ENCODE results near the gene ANKRD2. TPM values are rescaled to one million over a fixed set of nuclear protein-coding genes. Genes with fewer than 3 reads are reported as not detected.

Gene ANKRD2
- polyA plus RNA-seq, 1 experiment, result 0.05 TPM

DNA sequence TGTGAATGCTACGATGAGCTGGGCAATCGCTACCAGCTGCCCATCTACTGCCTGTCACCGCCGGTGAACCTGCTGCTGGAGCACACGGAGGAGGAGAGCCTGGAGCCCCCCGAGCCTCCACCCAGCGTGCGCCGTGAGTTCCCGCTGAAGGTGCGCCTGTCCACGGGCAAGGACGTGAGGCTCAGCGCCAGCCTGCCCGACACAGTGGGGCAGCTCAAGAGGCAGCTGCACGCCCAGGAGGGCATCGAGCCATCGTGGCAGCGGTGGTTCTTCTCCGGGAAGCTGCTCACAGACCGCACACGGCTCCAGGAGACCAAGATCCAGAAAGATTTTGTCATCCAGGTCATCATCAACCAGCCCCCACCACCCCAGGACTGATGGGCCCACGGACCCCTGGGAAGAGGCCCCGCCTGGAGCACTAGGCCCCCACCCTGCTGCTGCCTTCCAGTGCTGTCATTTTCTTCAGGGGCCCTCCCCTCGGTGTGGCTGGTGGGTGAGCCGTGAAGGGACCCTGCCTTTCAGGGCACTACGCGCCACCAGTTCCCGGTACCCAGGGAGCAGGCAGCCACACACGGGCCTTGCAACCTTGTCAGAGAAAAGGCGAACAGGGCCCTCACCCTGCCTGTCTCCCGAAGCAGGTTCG is 2.3 kb upstream of the ANKRD2 start:
- H3K4me3 ChIP-seq (ENCODE audit: low read depth, low read length), result no peak overlapping the region
- ChIA-PET POLR2A (no interaction called here), CTCF (interaction anchor here (0.7 to 2.9 kb wide), 3 partner anchors 26 to 106 kb away, joined by 3 to 10 read pairs (median 7); no protein-coding TSS in a partner anchor)
- no peaks in the 10 kb centered on the region for H3K9me3 ChIP-seq (ENCODE audit: control insufficient read depth, insufficient read depth, low read length)
- no peak for DNase-seq (ENCODE audit: low read depth, low spot score)
- TF ChIP-seq, protein P1, sequence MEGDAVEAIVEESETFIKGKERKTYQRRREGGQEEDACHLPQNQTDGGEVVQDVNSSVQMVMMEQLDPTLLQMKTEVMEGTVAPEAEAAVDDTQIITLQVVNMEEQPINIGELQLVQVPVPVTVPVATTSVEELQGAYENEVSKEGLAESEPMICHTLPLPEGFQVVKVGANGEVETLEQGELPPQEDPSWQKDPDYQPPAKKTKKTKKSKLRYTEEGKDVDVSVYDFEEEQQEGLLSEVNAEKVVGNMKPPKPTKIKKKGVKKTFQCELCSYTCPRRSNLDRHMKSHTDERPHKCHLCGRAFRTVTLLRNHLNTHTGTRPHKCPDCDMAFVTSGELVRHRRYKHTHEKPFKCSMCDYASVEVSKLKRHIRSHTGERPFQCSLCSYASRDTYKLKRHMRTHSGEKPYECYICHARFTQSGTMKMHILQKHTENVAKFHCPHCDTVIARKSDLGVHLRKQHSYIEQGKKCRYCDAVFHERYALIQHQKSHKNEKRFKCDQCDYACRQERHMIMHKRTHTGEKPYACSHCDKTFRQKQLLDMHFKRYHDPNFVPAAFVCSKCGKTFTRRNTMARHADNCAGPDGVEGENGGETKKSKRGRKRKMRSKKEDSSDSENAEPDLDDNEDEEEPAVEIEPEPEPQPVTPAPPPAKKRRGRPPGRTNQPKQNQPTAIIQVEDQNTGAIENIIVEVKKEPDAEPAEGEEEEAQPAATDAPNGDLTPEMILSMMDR (IDR thresholded peaks at IDR 0.05; ENCODE audit: low read depth, low read length), result no peak
- no peaks in the 10 kb centered on the region for H3K27me3 ChIP-seq (ENCODE audit: control insufficient read depth, insufficient read depth, low read length)
- H3K27ac ChIP-seq (ENCODE audit: low read depth, low read length), result no peak overlapping the region

- CTCF ChIA-PET, result interaction anchor here (1.1 to 2.9 kb wide), 14 partner anchors 10 to 106 kb away, joined by 3 to 22 read pairs (median 6); partner anchors contain the start of genes HOGA1 and PI4K2A
- no peak for DNase-seq (ENCODE audit: low read depth, low spot score)
- Histone ChIP-seq H3K9me3 (ENCODE audit: control insufficient read depth, insufficient read depth, low read length) (no peaks in the 10 kb centered on the region), H3K27me3 (ENCODE audit: control insufficient read depth, insufficient read depth, low read length) (no peaks in the 10 kb centered on the region), H3K27ac (ENCODE audit: low read depth, low read length) (no peak overlapping the region), H3K4me3 (ENCODE audit: low read depth, low read length) (no peak overlapping the region)
- TF ChIP-seq, protein P1 (IDR thresholded peaks at IDR 0.05; ENCODE audit: low read depth, low read length), result no peak
- POLR2A ChIA-PET, result no interaction called here
These were observed 1.6 kb upstream of the ANKRD2 start for GRCh38 chr10:97570789-97571471.

- H3K9me3 ChIP-seq (ENCODE audit: control insufficient read depth, insufficient read depth, low read length), result no peaks in the 10 kb centered on the region
- CTCF ChIA-PET, result interaction anchor here (0.7 to 2.9 kb wide), 26 partner anchors 9 to 165 kb away, joined by 3 to 22 read pairs (median 6); partner anchors contain the start of genes HOGA1, PI4K2A and ZFYVE27
- no peak overlapping the region for H3K4me3 ChIP-seq (ENCODE audit: low read depth, low read length)
- POLR2A ChIA-PET, result no interaction called here
- H3K27ac ChIP-seq (ENCODE audit: low read depth, low read length), result no peak overlapping the region
- no peaks in the 10 kb centered on the region for H3K27me3 ChIP-seq (ENCODE audit: control insufficient read depth, insufficient read depth, low read length)
- TF ChIP-seq, protein P1 (IDR thresholded peaks at IDR 0.05; ENCODE audit: low read depth, low read length), result no peak
- DNase-seq (ENCODE audit: low read depth, low spot score), result no peak
These were observed 957 bp upstream of the ANKRD2 start for GRCh38 chr10:97571622-97572021.

- POLR2A ChIA-PET, result no interaction called here
- CTCF ChIA-PET, result interaction anchor here (0.5 to 2.9 kb wide), 28 partner anchors 7 to 195 kb away, joined by 3 to 22 read pairs (median 5); partner anchors contain the start of genes HOGA1, PI4K2A and ZFYVE27
- Histone ChIP-seq H3K27ac (ENCODE audit: low read depth, low read length) (no peak overlapping the region), H3K9me3 (ENCODE audit: control insufficient read depth, insufficient read depth, low read length) (no peaks in the 10 kb centered on the region), H3K4me3 (ENCODE audit: low read depth, low read length) (no peak overlapping the region), H3K27me3 (ENCODE audit: control insufficient read depth, insufficient read depth, low read length) (no peaks in the 10 kb centered on the region)
- no peak for DNase-seq (ENCODE audit: low read depth, low spot score)
- TF ChIP-seq, protein P1 (IDR thresholded peaks at IDR 0.05; ENCODE audit: low read depth, low read length), result no peak
These were observed 442 bp downstream of the ANKRD2 start for GRCh38 chr10:97573021-97573420.

- Histone ChIP-seq H3K4me3 (ENCODE audit: low read depth, low read length) (no peak overlapping the region), H3K27ac (ENCODE audit: low read depth, low read length) (no peak overlapping the region), H3K27me3 (ENCODE audit: control insufficient read depth, insufficient read depth, low read length) (no peaks in the 10 kb centered on the region), H3K9me3 (ENCODE audit: control insufficient read depth, insufficient read depth, low read length) (no peaks in the 10 kb centered on the region)
- TF ChIP-seq, protein P1 (IDR thresholded peaks at IDR 0.05; ENCODE audit: low read depth, low read length), result no peak
- ChIA-PET CTCF (interaction anchor here (0.6 to 1.5 kb wide), 5 partner anchors 21 to 159 kb away, joined by 3 to 6 read pairs (median 3); no protein-coding TSS in a partner anchor), POLR2A (no interaction called here)
- DNase-seq (ENCODE audit: low read depth, low spot score), result no peak
These were observed 1.1 kb downstream of the ANKRD2 start for GRCh38 chr10:97573672-97574071.

Measured in AG04450 (cell line).